Psoas muscle (tissue), 8 donors: ENCODE measurements around the gene ELL. TPM values are rescaled to one million over a fixed set of nuclear protein-coding genes. Genes with fewer than 3 reads are reported as not detected.
A peak's percentile ranks its signal among the peaks of the same experiment; 100 is the strongest.

Source experiments
- ATAC-seq, 4 donors: fragments of 200-7000 bp; cut with Tn5 transposase; one replicate each; pipeline ENCODE4 v1.9.1; 2020; ENCODE audit warnings: moderate library complexity in 3 of 4, mild to moderate bottlenecking in 2 of 4
- DNase-seq, 2 donors: peaks; one replicate each; pipeline ENCODE4 v3.0.0-alpha.2; 2020
- H3K27ac ChIP-seq: fragments of 200-600 bp; one replicate; pipeline ENCODE4 v1.8.0; 2022
- H3K27me3 ChIP-seq, 3 donors: fragments of 200-600 bp in 1 of 3; one replicate each; pipeline versions ENCODE4 v1.6.1 to v1.8.0; 2013 to 2022; ENCODE audit warnings: low read length in 2 of 3, mild to moderate bottlenecking in 2 of 3, moderate library complexity in 1 of 3; ENCODE audit not compliant: insufficient read depth in 3 of 3
- H3K36me3 ChIP-seq, 2 donors: fragments of 200-600 bp in 1 of 2; one replicate each; pipeline versions ENCODE4 v1.6.1 to v1.8.0; 2013 to 2022; ENCODE audit warnings: low read depth in 1 of 2, mild to moderate bottlenecking in 1 of 2, moderate library complexity in 1 of 2; ENCODE audit not compliant: insufficient read depth in 1 of 2
- H3K4me1 ChIP-seq: fragments of 200-600 bp; one replicate; pipeline ENCODE4 v1.8.0; 2022
- H3K4me3 ChIP-seq: fragments of 200-600 bp; one replicate; pipeline ENCODE4 v1.8.0; 2022; ENCODE audit warnings: mild to moderate bottlenecking
- H3K9me3 ChIP-seq: fragments of 200-600 bp; one replicate; pipeline ENCODE4 v1.8.0; 2022
- WGBS, 3 donors: extraction: QIAGEN DNeasy Blood & Tissue Kit; methylation state at CpG; one replicate each; pipeline versions ENCODE4 v1.1.6 to v1.1.7; 2013; 5-methylcytosine and 5-hydroxymethylcytosine counted together
- intact Hi-C, 2 donors: fragments of 100-400 bp; cut with DNase I; formaldehyde crosslinking; loops; one replicate each; pipeline versions ENCODE4 v1.11.0 to v1.14.2; 2022
- polyA plus RNA-seq, 3 donors: library from polyadenylated mRNA; stranded (reverse); fragments of 200-250 nt; gene quantifications; one replicate each; pipeline ENCODE4 v1.2.3, GENCODE V29; 2013
- total RNA-seq, 4 donors: library from RNA; stranded (reverse); fragmentation: NEBNext Ultra II Directional in 2 of 4; extraction: Animal tissue kit (Norgen Biotek cat#: 25700) in 2 of 4; gene quantifications; one replicate each; pipeline versions ENCODE4 v1.2.1 to v1.2.4, GENCODE V29; 2021 to 2023
- TF ChIP-seq, protein P1 (sequence below): fragments of 200-600 bp; IDR thresholded peaks from one replicate; pipeline ENCODE4 v1.8.0; 2022; ENCODE audit warnings: antibody characterized with exemption
- donor health status: healthy with polysubstance abuse.
- donor health status: DM: no; HTN: no; CAD: no; lungs with moderate emphysema.
- donor health status: Bipolar disorder and iron deficiency.
- donor health status: healthy.
- donor health status: DM: yes; HTN: yes; CAD: no.
- donor health status: DM: no; HTN: no; CAD: no.
- donor health status: DM: no; HTN: no; CAD: no.
- donor health status: DM: yes; HTN: yes; CAD: no.

The ELL gene
- total and polyA plus RNA-seq, 7 donors: 7.5 to 40.2 (median 17.5) TPM

DNA sequence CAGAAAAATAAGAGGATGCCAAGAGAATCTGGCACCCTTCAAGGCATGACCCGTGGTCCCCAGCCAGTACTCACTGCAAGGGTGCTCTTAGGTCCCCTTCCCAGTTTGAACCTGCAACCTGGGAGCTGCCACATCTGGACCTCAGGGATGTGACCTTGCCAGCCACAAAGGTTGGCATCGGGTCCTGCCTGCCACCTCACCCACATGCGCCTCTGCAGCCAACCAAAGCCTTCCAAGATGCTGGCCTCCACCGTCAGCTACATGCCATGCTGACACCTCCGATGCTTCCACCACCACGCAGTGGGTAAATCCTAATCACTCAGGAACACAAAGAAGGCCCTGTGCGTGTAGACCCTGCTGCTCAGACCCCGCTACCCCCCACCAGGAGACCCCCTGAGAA is 35.1 kb downstream of the ELL start:
- TF ChIP-seq, protein P1, sequence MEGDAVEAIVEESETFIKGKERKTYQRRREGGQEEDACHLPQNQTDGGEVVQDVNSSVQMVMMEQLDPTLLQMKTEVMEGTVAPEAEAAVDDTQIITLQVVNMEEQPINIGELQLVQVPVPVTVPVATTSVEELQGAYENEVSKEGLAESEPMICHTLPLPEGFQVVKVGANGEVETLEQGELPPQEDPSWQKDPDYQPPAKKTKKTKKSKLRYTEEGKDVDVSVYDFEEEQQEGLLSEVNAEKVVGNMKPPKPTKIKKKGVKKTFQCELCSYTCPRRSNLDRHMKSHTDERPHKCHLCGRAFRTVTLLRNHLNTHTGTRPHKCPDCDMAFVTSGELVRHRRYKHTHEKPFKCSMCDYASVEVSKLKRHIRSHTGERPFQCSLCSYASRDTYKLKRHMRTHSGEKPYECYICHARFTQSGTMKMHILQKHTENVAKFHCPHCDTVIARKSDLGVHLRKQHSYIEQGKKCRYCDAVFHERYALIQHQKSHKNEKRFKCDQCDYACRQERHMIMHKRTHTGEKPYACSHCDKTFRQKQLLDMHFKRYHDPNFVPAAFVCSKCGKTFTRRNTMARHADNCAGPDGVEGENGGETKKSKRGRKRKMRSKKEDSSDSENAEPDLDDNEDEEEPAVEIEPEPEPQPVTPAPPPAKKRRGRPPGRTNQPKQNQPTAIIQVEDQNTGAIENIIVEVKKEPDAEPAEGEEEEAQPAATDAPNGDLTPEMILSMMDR: no peak
- peaks cover 85% of the 10 kb centered on the region for H3K4me1 ChIP-seq
- no peaks in the 10 kb centered on the region for H3K9me3 ChIP-seq
- DNase-seq (no peak), ATAC-seq (no peak)
- no peak overlapping the region for H3K4me3 ChIP-seq
- 77 to 80% (median 78%) methylated on average over 8 of the region's 8 CpGs for WGBS, 3 donors
- no peaks in the 10 kb centered on the region for H3K27me3 ChIP-seq
- intact Hi-C loops: no loop called here
- peak overlapping the region; percentile 31 for H3K27ac ChIP-seq
- H3K36me3 ChIP-seq: no peaks in the 10 kb centered on the region

DNA sequence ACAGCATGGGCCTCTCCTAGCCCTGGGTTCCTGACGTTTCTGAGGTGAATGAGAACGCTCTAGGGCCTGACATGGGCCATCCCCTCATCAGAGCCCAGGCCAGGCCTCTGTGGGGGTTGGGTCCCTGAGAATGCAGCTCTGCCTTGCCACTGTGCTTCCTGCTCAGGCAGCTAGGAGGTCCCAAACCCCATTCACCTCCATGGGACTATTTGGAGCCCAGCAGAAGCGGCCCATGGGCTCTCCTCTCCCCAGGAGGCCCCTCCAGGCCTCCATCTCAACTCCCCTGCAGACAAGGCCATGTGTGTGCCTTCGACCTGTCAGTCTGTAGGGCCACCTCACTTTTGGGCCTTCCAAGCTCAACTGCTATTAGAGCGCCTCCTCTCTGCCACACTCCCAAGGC is 36.9 kb downstream of the ELL start:
- H3K36me3 ChIP-seq: no peaks in the 10 kb centered on the region
- intact Hi-C loops: loop anchor here (5.0 kb wide), 2 partner anchors 32 to 72 kb away; partner anchors contain the start of gene KXD1 (in 1 of the 2)
- ATAC-seq (no peak), DNase-seq (no peak)
- H3K9me3 ChIP-seq: no peaks in the 10 kb centered on the region
- no peak overlapping the region for H3K4me3 ChIP-seq
- peak overlapping the region; percentile 48 for H3K27ac ChIP-seq
- WGBS, 3 donors: 89 to 95% (median 91%) methylated on average over 5 of the region's 5 CpGs
- no peaks in the 10 kb centered on the region for H3K27me3 ChIP-seq
- TF ChIP-seq, protein P1: no peak
- peaks cover 95% of the 10 kb centered on the region for H3K4me1 ChIP-seq

DNA sequence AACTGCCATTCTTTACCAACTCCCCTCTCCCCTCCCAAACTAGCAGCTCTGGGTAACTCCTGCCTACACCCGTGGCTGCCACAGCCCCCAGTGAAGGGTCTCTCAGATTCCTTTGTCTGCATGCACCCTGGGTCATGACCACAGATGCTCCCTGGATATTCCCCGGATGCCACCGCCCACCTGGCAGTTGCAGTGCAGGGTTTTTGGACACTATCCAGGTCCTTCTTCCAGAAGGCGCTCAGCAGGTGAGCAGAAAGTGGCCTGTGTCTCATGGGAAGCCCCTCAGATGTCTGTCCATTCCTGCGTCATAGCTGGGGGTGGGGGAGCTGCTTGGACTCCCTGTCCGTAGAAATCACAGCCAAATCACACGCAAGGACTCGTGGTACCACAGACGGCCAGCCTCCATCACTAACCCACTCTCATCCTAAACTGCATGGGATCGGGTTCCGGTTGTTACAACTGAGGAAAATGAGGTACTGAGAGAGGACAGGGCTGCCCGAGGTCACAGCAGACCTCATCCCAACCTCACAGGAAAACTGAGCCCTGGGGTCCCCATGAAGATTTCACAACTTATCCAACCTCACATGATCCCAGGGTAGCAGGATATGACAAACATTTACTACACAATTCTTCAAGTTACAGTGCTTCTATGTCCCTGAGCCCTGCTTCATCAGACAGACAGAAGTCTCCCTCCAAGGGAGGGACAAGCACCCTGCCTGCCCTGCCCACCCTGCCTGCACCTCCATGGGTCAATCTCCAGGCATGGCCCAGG is 38.6 kb downstream of the ELL start:
- intact Hi-C loops: loop anchor here (5.0 kb wide), 2 partner anchors 34 to 74 kb away; partner anchors contain the start of gene KXD1 (in 1 of the 2)
- 41 to 57% (median 47%) methylated on average over 12 of the region's 12 CpGs for WGBS, 3 donors
- Histone ChIP-seq H3K9me3 (no peaks in the 10 kb centered on the region), H3K27me3 (no peaks in the 10 kb centered on the region), H3K4me3 (no peak overlapping the region), H3K4me1 (peaks cover 95% of the 10 kb centered on the region), H3K27ac (peak overlapping the region; percentile 91), H3K36me3 (no peaks in the 10 kb centered on the region)
- DNase-seq: no peak
- TF ChIP-seq, protein P1: no peak
- ATAC-seq: no peak

DNA sequence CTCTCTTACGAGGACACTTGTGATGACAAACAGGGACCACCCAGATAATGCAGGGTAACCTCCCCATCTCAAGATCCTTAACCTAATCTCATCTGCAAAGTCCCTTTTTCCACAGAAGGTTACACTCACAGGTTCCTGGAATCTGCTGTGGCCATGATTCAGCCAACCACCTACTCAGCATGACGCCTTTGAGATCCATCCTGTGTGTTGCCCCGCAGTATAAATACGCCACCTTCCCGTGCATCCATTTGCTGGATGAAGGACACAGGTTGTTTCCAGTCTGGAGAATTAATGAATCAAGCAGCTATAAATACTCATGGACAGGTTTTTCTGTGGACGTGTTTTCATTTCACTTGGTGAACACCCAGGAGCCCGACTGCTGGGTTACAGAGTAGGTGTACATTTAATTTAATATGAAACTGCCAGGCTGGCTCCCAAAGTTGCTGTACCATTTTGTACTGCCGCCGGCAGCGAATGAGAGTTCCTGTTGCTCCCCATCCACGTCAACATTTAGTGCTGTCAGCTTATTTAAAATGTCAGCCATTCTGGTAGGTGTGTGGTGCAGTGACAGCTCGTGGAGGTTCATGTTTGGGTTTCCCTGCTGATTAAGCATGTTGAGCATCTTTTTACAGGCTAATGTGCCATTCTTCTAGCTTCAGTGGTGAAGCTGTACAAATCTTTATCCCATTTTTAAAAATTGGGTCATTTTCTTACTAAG is 40.2 kb downstream of the ELL start:
- intact Hi-C loops: loop anchor here (5.0 kb wide), 2 partner anchors 36 to 76 kb away; partner anchors contain the start of gene KXD1 (in 1 of the 2)
- Histone ChIP-seq H3K4me3 (no peak overlapping the region), H3K36me3 (no peaks in the 10 kb centered on the region), H3K27ac (peak overlapping the region; percentile 91), H3K4me1 (peaks cover 93% of the 10 kb centered on the region), H3K27me3 (no peaks in the 10 kb centered on the region), H3K9me3 (no peaks in the 10 kb centered on the region)
- ATAC-seq: no peak
- TF ChIP-seq, protein P1: no peak
- 72 to 85% (median 73%) methylated on average over 12 of the region's 12 CpGs for WGBS, 3 donors
- no peak for DNase-seq
